ENCODE data around the gene IFT57. TPM values are rescaled to one million over a fixed set of nuclear protein-coding genes. Genes with fewer than 3 reads are reported as not detected.

IFT57 gene
- total RNA-seq, 1 donor from 2014 or later: 27.5 TPM

- Histone ChIP-seq H4K20me1 (ENCODE audit: insufficient read depth, low read length) (no peaks in the 10 kb centered on the region), H3K27me3 (ENCODE audit: insufficient read depth, low read length) (no peaks in the 10 kb centered on the region), H3K4me1 (ENCODE audit: insufficient read depth, low read length) (no peaks in the 10 kb centered on the region), H3K27ac (ENCODE audit: low read depth, low read length) (no peak overlapping the region), H3K79me2 (ENCODE audit: insufficient read depth, low read length) (no peaks in the 10 kb centered on the region), H3K9me3 (ENCODE audit: insufficient read depth, low read depth, low read length) (peaks cover 3% of the 10 kb centered on the region), H2AFZ (ENCODE audit: low read depth, low read length) (no peak overlapping the region), H3K4me3 (ENCODE audit: insufficient read depth, low read depth, low read length) (no peak overlapping the region), H3K9ac (ENCODE audit: low read length) (no peak overlapping the region), H3K4me2 (ENCODE audit: low read length) (no peak overlapping the region), H3K36me3 (ENCODE audit: insufficient read depth, low read length) (no peaks in the 10 kb centered on the region)
- no peak for DNase-seq (ENCODE audit: low read depth)
- Mint-ChIP-seq H3K4me1 (ENCODE audit: low read depth, unreplicated experiment) (no peaks in the 10 kb centered on the region), H3K27me3 (ENCODE audit: low read depth, unreplicated experiment) (no peaks in the 10 kb centered on the region), H3K4me3 (ENCODE audit: unreplicated experiment) (no peak overlapping the region), H3K9me3 (ENCODE audit: unreplicated experiment) (peaks cover 3% of the 10 kb centered on the region), H3K36me3 (ENCODE audit: low read depth, unreplicated experiment) (no peaks in the 10 kb centered on the region), H3K27ac (ENCODE audit: unreplicated experiment) (no peak overlapping the region)
- TF ChIP-seq EZH2 (IDR thresholded peaks at IDR 0.05; ENCODE audit: insufficient read depth, low read length) (no peak), CTCF (IDR thresholded peaks at IDR 0.05; ENCODE audit: insufficient read depth, low read depth, low read length) (no peak)
- FAIRE-seq: no peak
These were observed 76.1 kb downstream of the IFT57 start for GRCh38 chr3:108146139-108146538.

- H3K4me3 ChIP-seq (ENCODE audit: insufficient read depth, low read depth, low read length): no peak overlapping the region
- H3K4me1 ChIP-seq (ENCODE audit: insufficient read depth, low read length): no peaks in the 10 kb centered on the region
- no peak for FAIRE-seq
- no peak overlapping the region for H2AFZ ChIP-seq (ENCODE audit: low read depth, low read length)
- H3K9ac ChIP-seq (ENCODE audit: low read length): no peak overlapping the region
- TF ChIP-seq EZH2 (IDR thresholded peaks at IDR 0.05; ENCODE audit: insufficient read depth, low read length) (no peak), CTCF (IDR thresholded peaks at IDR 0.05; ENCODE audit: insufficient read depth, low read depth, low read length) (no peak)
- H3K27ac ChIP-seq (ENCODE audit: low read depth, low read length): no peak overlapping the region
- no peaks in the 10 kb centered on the region for H3K27me3 ChIP-seq (ENCODE audit: insufficient read depth, low read length)
- H3K27me3 Mint-ChIP-seq (ENCODE audit: low read depth, unreplicated experiment): no peaks in the 10 kb centered on the region
- H3K27ac Mint-ChIP-seq (ENCODE audit: unreplicated experiment): no peak overlapping the region
- H3K36me3 ChIP-seq (ENCODE audit: insufficient read depth, low read length): no peaks in the 10 kb centered on the region
- no peaks in the 10 kb centered on the region for H3K36me3 Mint-ChIP-seq (ENCODE audit: low read depth, unreplicated experiment)
- no peaks in the 10 kb centered on the region for H3K79me2 ChIP-seq (ENCODE audit: insufficient read depth, low read length)
- H3K9me3 Mint-ChIP-seq (ENCODE audit: unreplicated experiment): peaks cover 3% of the 10 kb centered on the region
- H4K20me1 ChIP-seq (ENCODE audit: insufficient read depth, low read length): no peaks in the 10 kb centered on the region
- DNase-seq (ENCODE audit: low read depth): no peak
- H3K4me2 ChIP-seq (ENCODE audit: low read length): no peak overlapping the region
- peaks cover 3% of the 10 kb centered on the region for H3K9me3 ChIP-seq (ENCODE audit: insufficient read depth, low read depth, low read length)
- no peaks in the 10 kb centered on the region for H3K4me1 Mint-ChIP-seq (ENCODE audit: low read depth, unreplicated experiment)
- H3K4me3 Mint-ChIP-seq (ENCODE audit: unreplicated experiment): no peak overlapping the region
These were observed 76.6 kb downstream of the IFT57 start for GRCh38 chr3:108145578-108145977.

- Histone ChIP-seq H3K79me2 (ENCODE audit: insufficient read depth, low read length) (no peaks in the 10 kb centered on the region), H3K4me1 (ENCODE audit: insufficient read depth, low read length) (peaks cover 5% of the 10 kb centered on the region), H3K9me3 (ENCODE audit: insufficient read depth, low read depth, low read length) (no peaks in the 10 kb centered on the region), H3K36me3 (ENCODE audit: insufficient read depth, low read length) (no peaks in the 10 kb centered on the region), H3K9ac (ENCODE audit: low read length) (no peak overlapping the region), H3K4me2 (ENCODE audit: low read length) (no peak overlapping the region), H3K4me3 (ENCODE audit: insufficient read depth, low read depth, low read length) (no peak overlapping the region), H3K27me3 (ENCODE audit: insufficient read depth, low read length) (no peaks in the 10 kb centered on the region), H2AFZ (ENCODE audit: low read depth, low read length) (no peak overlapping the region), H3K27ac (ENCODE audit: low read depth, low read length) (no peak overlapping the region), H4K20me1 (ENCODE audit: insufficient read depth, low read length) (no peaks in the 10 kb centered on the region)
- Mint-ChIP-seq H3K4me1 (ENCODE audit: low read depth, unreplicated experiment) (peaks cover 6% of the 10 kb centered on the region), H3K4me3 (ENCODE audit: unreplicated experiment) (no peak overlapping the region), H3K27ac (ENCODE audit: unreplicated experiment) (no peak overlapping the region), H3K9me3 (ENCODE audit: unreplicated experiment) (no peaks in the 10 kb centered on the region), H3K27me3 (ENCODE audit: low read depth, unreplicated experiment) (no peaks in the 10 kb centered on the region), H3K36me3 (ENCODE audit: low read depth, unreplicated experiment) (no peaks in the 10 kb centered on the region)
- DNase-seq (ENCODE audit: low read depth): no peak
- FAIRE-seq: no peak
- TF ChIP-seq EZH2 (IDR thresholded peaks at IDR 0.05; ENCODE audit: insufficient read depth, low read length): no peak
- no peak for TF ChIP-seq CTCF (IDR thresholded peaks at IDR 0.05; ENCODE audit: insufficient read depth, low read depth, low read length)
These were observed 84.8 kb downstream of the IFT57 start for GRCh38 chr3:108137460-108137814.
